Activated CD8-positive, alpha-beta T cell treated with anti-CD3 and anti-CD28 coated beads, Interleukin-2, amount 10 ng/mL, durations not matched to agents 7 days and 5 days (primary cell): Measurements from ENCODE around the gene SAYSD1. TPM values are rescaled to one million over a fixed set of nuclear protein-coding genes. Genes with fewer than 3 reads are reported as not detected.

Experiments
- ATAC-seq: fragments of 150-1000 bp; cut with Tn5 transposase; one replicate; pipeline ENCODE4 v1.10.0; 2021; ENCODE audit warnings: moderate library complexity
- CTCF ChIA-PET: fragments of 350-600 bp; sonication (Branson Sonifier 250); formaldehyde crosslinking; loops from one replicate; lab custom pipeline; 2021; ENCODE audit warnings: antibody characterized with exemption; lab: Charles Lee
- POLR2A ChIA-PET: fragments of 350-600 bp; sonication (Branson Sonifier 250); formaldehyde crosslinking; loops from one replicate; lab custom pipeline; 2021; ENCODE audit warnings: antibody characterized with exemption; lab: Charles Lee
- DNase-seq: peaks from one replicate; pipeline ENCODE4 v3.0.0-alpha.2; 2020
- H3K27ac Mint-ChIP-seq: one replicate; pipeline ENCODE4 v1.8.0; 2021; ENCODE audit warnings: mild to moderate bottlenecking, mixed read lengths
- H3K27me3 Mint-ChIP-seq: one replicate; pipeline ENCODE4 v1.8.0; 2021; ENCODE audit warnings: low read depth, mixed read lengths
- H3K36me3 Mint-ChIP-seq: one replicate; pipeline ENCODE4 v1.8.0; 2021; ENCODE audit warnings: low read depth, mixed read lengths
- H3K4me1 Mint-ChIP-seq: one replicate; pipeline ENCODE4 v1.8.0; 2021; ENCODE audit warnings: low read depth, mixed read lengths
- H3K4me3 Mint-ChIP-seq: one replicate; pipeline ENCODE4 v1.8.0; 2021; ENCODE audit warnings: mild to moderate bottlenecking, mixed read lengths
- H3K9me3 Mint-ChIP-seq: one replicate; pipeline ENCODE4 v1.8.0; 2022; ENCODE audit warnings: mixed read lengths; ENCODE audit not compliant: insufficient read depth
- total RNA-seq, 2 experiments: library from RNA; stranded (reverse); gene quantifications; one replicate each; pipeline ENCODE4 v1.2.3, GENCODE V29; 2021

SAYSD1 gene
- total RNA-seq, 2 experiments from 2014 or later: 11.0 to 11.8 TPM

DNA sequence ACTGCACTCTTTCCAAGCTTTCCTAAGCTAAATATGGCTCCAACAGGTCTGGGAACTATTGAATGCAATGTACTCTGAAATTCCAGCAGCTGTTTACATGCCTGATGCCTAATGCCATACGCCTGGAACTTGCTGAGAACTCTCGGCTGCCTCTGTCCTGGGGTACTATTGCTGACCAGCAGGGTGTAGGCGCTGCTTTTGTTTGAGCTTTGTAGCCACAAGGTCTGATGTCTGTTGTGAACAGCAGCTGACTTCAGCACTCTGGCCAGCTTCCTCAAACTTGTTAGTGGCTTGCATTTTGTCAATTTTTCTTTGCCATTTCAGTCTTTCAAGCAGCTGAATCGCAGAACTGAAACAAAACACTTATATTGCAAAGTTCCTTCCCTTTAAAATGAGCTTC is 26.7 kb downstream of the SAYSD1 start:
- Mint-ChIP-seq H3K27me3 (peaks cover 44% of the 10 kb centered on the region), H3K9me3 (no peaks in the 10 kb centered on the region), H3K27ac (no peak overlapping the region), H3K36me3 (no peaks in the 10 kb centered on the region), H3K4me3 (no peak overlapping the region), H3K4me1 (peaks cover 13% of the 10 kb centered on the region)
- DNase-seq (peak; percentile 42), ATAC-seq (peak; percentile 61)
- POLR2A ChIA-PET: interaction anchor here (1.2 kb wide), 1 partner anchor 14 kb away, joined by 3 read pairs; no protein-coding TSS in a partner anchor
- CTCF ChIA-PET: interaction anchor here (0.5 to 2.8 kb wide), 14 partner anchors 12 to 405 kb away, joined by 3 to 12 read pairs (median 4); partner anchors contain the start of gene SAYSD1

- DNase-seq (no peak), ATAC-seq (no peak)
- H3K9me3 Mint-ChIP-seq: no peaks in the 10 kb centered on the region
- H3K4me1 Mint-ChIP-seq: peaks cover 13% of the 10 kb centered on the region
- POLR2A ChIA-PET: no interaction called here
- H3K36me3 Mint-ChIP-seq: no peaks in the 10 kb centered on the region
- no peak overlapping the region for H3K4me3 Mint-ChIP-seq
- H3K27me3 Mint-ChIP-seq: peaks cover 36% of the 10 kb centered on the region
- H3K27ac Mint-ChIP-seq: no peak overlapping the region
- CTCF ChIA-PET: interaction anchor here (1.0 to 2.8 kb wide), 3 partner anchors 13 to 223 kb away, joined by 3 to 11 read pairs (median 3); no protein-coding TSS in a partner anchor
These were observed 27.8 kb downstream of the SAYSD1 start for GRCh38 chr6:39087197-39087596.

DNA sequence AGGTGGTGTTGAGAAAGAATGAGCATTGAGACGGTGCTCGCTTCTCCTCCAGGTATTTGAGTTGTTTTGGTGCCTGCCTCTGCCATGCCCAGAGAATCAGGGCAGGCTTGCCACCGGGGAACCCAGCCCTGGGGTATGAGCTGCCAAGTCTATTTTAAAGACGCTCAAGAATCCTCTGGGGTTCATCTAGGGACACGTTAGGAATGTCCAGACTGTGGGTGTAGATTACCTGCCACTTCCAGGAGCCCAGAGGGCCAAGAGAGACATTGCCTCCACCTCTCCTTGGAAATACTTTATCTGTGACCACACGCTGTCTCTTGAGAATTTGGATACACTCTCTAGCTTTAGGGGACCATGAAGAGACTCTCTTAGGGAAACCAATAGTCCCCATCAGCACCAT is 28.3 kb downstream of the SAYSD1 start:
- Mint-ChIP-seq H3K27ac (no peak overlapping the region), H3K4me3 (no peak overlapping the region), H3K27me3 (peaks cover 32% of the 10 kb centered on the region), H3K36me3 (no peaks in the 10 kb centered on the region), H3K4me1 (peaks cover 13% of the 10 kb centered on the region), H3K9me3 (no peaks in the 10 kb centered on the region)
- CTCF ChIA-PET: interaction anchor here (2.8 kb wide), 1 partner anchor 223 kb away, joined by 11 read pairs; no protein-coding TSS in a partner anchor
- DNase-seq (no peak), ATAC-seq (no peak)
- POLR2A ChIA-PET: no interaction called here

DNA sequence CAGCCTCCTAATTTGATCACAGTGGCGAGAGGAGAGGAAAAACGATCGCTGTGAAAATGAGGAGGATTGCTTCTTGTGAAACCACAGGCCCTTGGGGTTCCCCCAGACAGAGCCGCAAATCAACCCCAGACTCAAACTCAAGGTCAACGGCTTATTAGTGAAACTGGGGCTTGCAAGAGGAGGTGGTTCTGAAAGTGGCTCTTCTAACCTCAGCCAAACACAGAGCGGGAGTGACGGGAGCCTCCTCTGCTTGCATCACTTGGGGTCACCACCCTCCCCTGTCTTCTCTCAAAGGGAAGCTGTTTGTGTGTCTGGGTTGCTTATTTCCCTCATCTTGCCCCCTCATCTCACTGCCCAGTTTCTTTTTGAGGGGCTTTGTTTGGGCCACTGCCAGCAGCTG is 28.7 kb downstream of the SAYSD1 start:
- peak; percentile 26 for ATAC-seq
- H3K4me3 Mint-ChIP-seq: no peak overlapping the region
- no peaks in the 10 kb centered on the region for H3K9me3 Mint-ChIP-seq
- peak; percentile 42 for DNase-seq
- H3K4me1 Mint-ChIP-seq: peaks cover 13% of the 10 kb centered on the region
- peaks cover 31% of the 10 kb centered on the region for H3K27me3 Mint-ChIP-seq
- POLR2A ChIA-PET: no interaction called here
- no peak overlapping the region for H3K27ac Mint-ChIP-seq
- CTCF ChIA-PET: interaction anchor here (2.8 kb wide), 1 partner anchor 224 kb away, joined by 11 read pairs; no protein-coding TSS in a partner anchor
- H3K36me3 Mint-ChIP-seq: no peaks in the 10 kb centered on the region

GRCh38 chr6:39085129-39085797 is 29.7 kb downstream of the SAYSD1 start:
- Mint-ChIP-seq H3K9me3 (no peaks in the 10 kb centered on the region), H3K36me3 (no peaks in the 10 kb centered on the region), H3K27ac (no peak overlapping the region), H3K4me1 (peaks cover 13% of the 10 kb centered on the region), H3K4me3 (no peak overlapping the region), H3K27me3 (peaks cover 21% of the 10 kb centered on the region)
- ATAC-seq (no peak), DNase-seq (no peak)
- ChIA-PET CTCF (no interaction called here), POLR2A (interaction anchor here (1.9 kb wide), 1 partner anchor 29 kb away, joined by 6 read pairs; the partner anchor contains the start of gene SAYSD1)

- ATAC-seq (no peak), DNase-seq (no peak)
- Mint-ChIP-seq H3K4me3 (no peak overlapping the region), H3K36me3 (no peaks in the 10 kb centered on the region), H3K27ac (no peak overlapping the region), H3K27me3 (peaks cover 20% of the 10 kb centered on the region), H3K9me3 (no peaks in the 10 kb centered on the region), H3K4me1 (peaks cover 13% of the 10 kb centered on the region)
- ChIA-PET POLR2A (interaction anchor here (1.9 kb wide), 1 partner anchor 30 kb away, joined by 6 read pairs; the partner anchor contains the start of gene SAYSD1), CTCF (no interaction called here)
These were observed 30.5 kb downstream of the SAYSD1 start for GRCh38 chr6:39084506-39084905.

DNA sequence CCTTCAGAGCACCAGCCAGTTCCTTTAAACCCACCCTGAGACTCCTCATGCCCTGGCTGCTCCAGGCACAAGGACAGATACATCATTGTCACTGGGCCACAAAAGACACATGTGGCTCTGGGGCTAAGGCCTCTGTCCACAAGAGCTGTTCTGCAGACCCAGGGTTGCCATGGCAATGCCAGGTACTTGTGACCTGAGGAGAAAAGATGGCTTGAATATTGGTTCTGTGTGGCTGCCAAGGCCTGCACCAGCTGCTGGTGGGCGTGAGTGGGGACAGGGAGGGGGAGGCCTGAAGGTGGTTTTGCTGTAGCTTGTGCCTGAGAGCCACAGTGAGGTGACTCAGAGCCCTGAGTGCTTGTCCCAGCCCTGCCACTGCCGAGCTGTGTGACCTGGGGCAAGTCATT is 31.8 kb downstream of the SAYSD1 start:
- Mint-ChIP-seq H3K36me3 (no peaks in the 10 kb centered on the region), H3K4me1 (peaks cover 13% of the 10 kb centered on the region), H3K27me3 (peaks cover 9% of the 10 kb centered on the region), H3K27ac (no peak overlapping the region), H3K4me3 (no peak overlapping the region), H3K9me3 (no peaks in the 10 kb centered on the region)
- ChIA-PET POLR2A (interaction anchor here (0.9 to 1.9 kb wide), 2 partner anchors 10 to 32 kb away, joined by 5 to 6 read pairs; partner anchors contain the start of gene SAYSD1), CTCF (no interaction called here)
- no peak for DNase-seq
- ATAC-seq: no peak

GRCh38 chr6:39082310-39082709 is 32.7 kb downstream of the SAYSD1 start:
- Mint-ChIP-seq H3K27ac (no peak overlapping the region), H3K9me3 (no peaks in the 10 kb centered on the region), H3K4me1 (peaks cover 13% of the 10 kb centered on the region), H3K4me3 (no peak overlapping the region), H3K27me3 (peaks cover 2% of the 10 kb centered on the region), H3K36me3 (no peaks in the 10 kb centered on the region)
- ATAC-seq: no peak
- no peak for DNase-seq
- ChIA-PET POLR2A (no interaction called here), CTCF (no interaction called here)

DNA sequence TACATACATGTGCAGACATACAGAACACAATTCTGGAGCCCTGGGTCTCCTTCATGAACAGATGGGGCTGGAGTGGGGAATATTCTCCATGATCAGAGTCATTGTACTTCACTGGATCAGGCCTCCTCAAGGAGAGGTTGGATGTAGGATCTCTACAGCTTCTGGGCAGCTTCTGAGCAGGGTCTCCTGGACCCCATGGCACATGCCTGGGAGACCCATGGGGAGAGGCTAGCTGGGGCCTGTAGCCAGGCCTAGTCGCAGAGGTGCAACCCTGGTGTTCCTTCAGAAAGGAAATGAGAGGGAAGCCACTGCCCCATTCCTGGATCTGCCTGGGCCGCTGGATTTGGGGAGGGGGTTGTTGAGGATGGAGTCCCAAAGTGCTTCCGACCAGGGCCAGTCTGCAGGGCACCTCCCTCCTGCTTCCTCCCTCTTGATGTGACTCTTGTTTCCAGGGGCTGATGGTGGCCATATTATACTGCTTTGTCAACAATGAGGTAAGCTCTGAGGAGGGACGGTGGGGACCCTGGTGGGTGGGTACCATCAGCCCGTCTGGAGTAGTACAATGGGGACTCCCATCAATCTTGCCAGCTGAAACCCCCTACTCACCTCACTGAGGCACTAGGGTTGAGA is 34.6 kb downstream of the SAYSD1 start:
- Mint-ChIP-seq H3K36me3 (no peaks in the 10 kb centered on the region), H3K27ac (no peak overlapping the region), H3K4me3 (no peak overlapping the region), H3K9me3 (no peaks in the 10 kb centered on the region), H3K4me1 (no peaks in the 10 kb centered on the region), H3K27me3 (peaks cover 2% of the 10 kb centered on the region)
- DNase-seq (no peak), ATAC-seq (no peak)
- ChIA-PET CTCF (no interaction called here), POLR2A (no interaction called here)

DNA sequence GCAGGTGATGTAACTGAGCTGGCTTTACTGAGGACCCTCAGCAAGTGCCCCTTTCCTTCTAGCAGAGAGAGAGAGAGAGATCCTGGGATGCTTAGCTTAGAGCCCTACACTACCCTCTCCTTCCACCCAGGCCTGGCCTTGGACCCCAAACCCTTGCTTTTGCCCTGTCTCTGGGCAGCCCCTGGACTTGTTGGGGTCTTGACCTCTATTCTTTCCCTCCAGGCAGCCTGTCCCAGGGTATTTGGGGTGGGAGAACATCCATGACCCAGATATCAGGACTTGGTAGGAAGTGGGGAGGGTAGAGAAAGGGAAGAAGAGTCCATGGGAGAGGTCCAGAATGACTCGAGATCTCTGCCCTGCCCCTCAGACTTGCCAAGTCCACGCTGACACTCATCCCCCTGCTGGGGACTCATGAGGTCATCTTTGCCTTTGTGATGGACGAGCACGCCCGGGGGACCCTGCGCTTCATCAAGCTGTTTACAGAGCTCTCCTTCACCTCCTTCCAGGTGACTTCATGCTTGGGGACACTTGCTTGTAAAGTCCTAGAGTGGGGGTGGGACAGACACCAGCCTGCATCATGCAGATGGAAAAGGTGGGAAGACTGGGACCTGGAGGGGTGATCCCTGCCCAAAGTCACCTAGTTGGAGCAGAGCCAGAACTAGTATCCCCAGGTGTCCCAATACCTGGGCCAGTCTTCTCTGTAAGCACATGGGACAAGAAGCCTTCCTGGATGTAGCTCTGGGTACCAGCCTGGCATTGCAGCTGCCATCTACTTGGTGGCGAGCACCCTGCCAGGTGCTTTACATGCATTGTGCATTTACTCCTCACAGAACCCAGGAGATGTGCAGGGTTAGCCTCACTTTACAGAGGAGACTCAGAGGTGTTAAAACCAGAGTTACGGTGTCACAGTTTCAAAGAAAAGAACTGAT is 35.5 kb downstream of the SAYSD1 start:
- H3K27me3 Mint-ChIP-seq: peaks cover 2% of the 10 kb centered on the region
- H3K4me1 Mint-ChIP-seq: no peaks in the 10 kb centered on the region
- ChIA-PET POLR2A (no interaction called here), CTCF (no interaction called here)
- H3K9me3 Mint-ChIP-seq: no peaks in the 10 kb centered on the region
- no peak for ATAC-seq
- no peak overlapping the region for H3K27ac Mint-ChIP-seq
- H3K4me3 Mint-ChIP-seq: no peak overlapping the region
- no peak for DNase-seq
- no peaks in the 10 kb centered on the region for H3K36me3 Mint-ChIP-seq

- no peak overlapping the region for H3K4me3 Mint-ChIP-seq
- ATAC-seq (no peak), DNase-seq (no peak)
- no peaks in the 10 kb centered on the region for H3K9me3 Mint-ChIP-seq
- no peaks in the 10 kb centered on the region for H3K36me3 Mint-ChIP-seq
- no peaks in the 10 kb centered on the region for H3K4me1 Mint-ChIP-seq
- POLR2A ChIA-PET: interaction anchor here (0.5 kb wide), 1 partner anchor 34 kb away, joined by 3 read pairs; no protein-coding TSS in a partner anchor
- CTCF ChIA-PET: no interaction called here
- H3K27me3 Mint-ChIP-seq: peaks cover 2% of the 10 kb centered on the region
- H3K27ac Mint-ChIP-seq: no peak overlapping the region
These were observed 36.3 kb downstream of the SAYSD1 start for GRCh38 chr6:39078695-39079094.
